Type B pancreatic cell (in vitro differentiated cells): Measurements from ENCODE around the gene PLEKHG4B. TPM values are rescaled to one million over a fixed set of nuclear protein-coding genes. Genes with fewer than 3 reads are reported as not detected.

Experiments
- DNase-seq: peaks from one replicate; pipeline ENCODE4 v3.0.0; 2021; ENCODE audit warnings: mixed read lengths; ENCODE audit not compliant: unreplicated experiment; ENCODE audit errors: extremely low spot score
- H3K27ac Mint-ChIP-seq: 2 replicates; pipeline ENCODE4 v1.8.0; 2021; ENCODE audit warnings: mild to moderate bottlenecking, mixed read lengths
- H3K27me3 Mint-ChIP-seq: 2 replicates; pipeline ENCODE4 v1.8.0; 2021; ENCODE audit warnings: mixed read lengths
- H3K36me3 Mint-ChIP-seq: 2 replicates; pipeline ENCODE4 v1.8.0; 2021; ENCODE audit warnings: mixed read lengths
- H3K4me1 Mint-ChIP-seq: one replicate; pipeline ENCODE4 v1.8.0; 2021; ENCODE audit warnings: mixed read lengths; ENCODE audit not compliant: unreplicated experiment
- H3K4me3 Mint-ChIP-seq: 2 replicates; pipeline ENCODE4 v1.8.0; 2021; ENCODE audit warnings: mild to moderate bottlenecking, mixed read lengths
- H3K9me3 Mint-ChIP-seq: 2 replicates; pipeline ENCODE4 v1.8.0; 2021; ENCODE audit warnings: mixed read lengths
- CTCF ChIP-seq: fragments of 200-600 bp; sonication (generic); conservative IDR thresholded peaks from 2 replicates; pipeline ENCODE4 v1.5.0; 2021; ENCODE audit warnings: antibody characterized with exemption, mild to moderate bottlenecking
- total RNA-seq: library from RNA; stranded (reverse); gene quantifications from 2 replicates; pipeline ENCODE4 v1.2.1, GENCODE V29; 2021; ENCODE audit warnings: low replicate concordance

Gene PLEKHG4B
- total RNA-seq, 1 donor from 2014 or later, result 32.8 TPM

GRCh38 chr5:184471-184870 is 92.5 kb downstream of the PLEKHG4B start:
- no peak for TF ChIP-seq CTCF
- no peak for DNase-seq
- Mint-ChIP-seq H3K9me3 (no peaks in the 10 kb centered on the region), H3K4me1 (peaks cover 10% of the 10 kb centered on the region), H3K27me3 (no peaks in the 10 kb centered on the region), H3K4me3 (no peak overlapping the region), H3K27ac (no peak overlapping the region), H3K36me3 (no peaks in the 10 kb centered on the region)

GRCh38 chr5:185095-186070 is 93.4 kb downstream of the PLEKHG4B start:
- Mint-ChIP-seq H3K27ac (no peak overlapping the region), H3K4me3 (no peak overlapping the region), H3K27me3 (no peaks in the 10 kb centered on the region), H3K9me3 (no peaks in the 10 kb centered on the region), H3K4me1 (peaks cover 14% of the 10 kb centered on the region), H3K36me3 (no peaks in the 10 kb centered on the region)
- no peak for TF ChIP-seq CTCF
- no peak for DNase-seq

GRCh38 chr5:186091-187041 is 94.4 kb downstream of the PLEKHG4B start:
- H3K4me1 Mint-ChIP-seq, result peaks cover 16% of the 10 kb centered on the region
- DNase-seq, result no peak
- no peak overlapping the region for H3K4me3 Mint-ChIP-seq
- no peaks in the 10 kb centered on the region for H3K36me3 Mint-ChIP-seq
- no peak for TF ChIP-seq CTCF
- H3K27ac Mint-ChIP-seq, result no peak overlapping the region
- no peaks in the 10 kb centered on the region for H3K9me3 Mint-ChIP-seq
- no peaks in the 10 kb centered on the region for H3K27me3 Mint-ChIP-seq

- no peaks in the 10 kb centered on the region for H3K27me3 Mint-ChIP-seq
- peaks cover 16% of the 10 kb centered on the region for H3K4me1 Mint-ChIP-seq
- H3K9me3 Mint-ChIP-seq, result no peaks in the 10 kb centered on the region
- no peaks in the 10 kb centered on the region for H3K36me3 Mint-ChIP-seq
- TF ChIP-seq CTCF, result no peak
- DNase-seq, result no peak
- H3K4me3 Mint-ChIP-seq, result no peak overlapping the region
- no peak overlapping the region for H3K27ac Mint-ChIP-seq
Measured at GRCh38 chr5:187042-187431, 95.1 kb downstream of the PLEKHG4B start.

GRCh38 chr5:187617-188451 is 95.9 kb downstream of the PLEKHG4B start:
- Mint-ChIP-seq H3K36me3 (no peaks in the 10 kb centered on the region), H3K27ac (no peak overlapping the region), H3K27me3 (no peaks in the 10 kb centered on the region), H3K4me1 (peaks cover 16% of the 10 kb centered on the region), H3K9me3 (no peaks in the 10 kb centered on the region), H3K4me3 (no peak overlapping the region)
- DNase-seq, result no peak
- TF ChIP-seq CTCF, result no peak
